ENCODE measurements around the gene UVRAG.

- TF ChIP-seq, protein P1, sequence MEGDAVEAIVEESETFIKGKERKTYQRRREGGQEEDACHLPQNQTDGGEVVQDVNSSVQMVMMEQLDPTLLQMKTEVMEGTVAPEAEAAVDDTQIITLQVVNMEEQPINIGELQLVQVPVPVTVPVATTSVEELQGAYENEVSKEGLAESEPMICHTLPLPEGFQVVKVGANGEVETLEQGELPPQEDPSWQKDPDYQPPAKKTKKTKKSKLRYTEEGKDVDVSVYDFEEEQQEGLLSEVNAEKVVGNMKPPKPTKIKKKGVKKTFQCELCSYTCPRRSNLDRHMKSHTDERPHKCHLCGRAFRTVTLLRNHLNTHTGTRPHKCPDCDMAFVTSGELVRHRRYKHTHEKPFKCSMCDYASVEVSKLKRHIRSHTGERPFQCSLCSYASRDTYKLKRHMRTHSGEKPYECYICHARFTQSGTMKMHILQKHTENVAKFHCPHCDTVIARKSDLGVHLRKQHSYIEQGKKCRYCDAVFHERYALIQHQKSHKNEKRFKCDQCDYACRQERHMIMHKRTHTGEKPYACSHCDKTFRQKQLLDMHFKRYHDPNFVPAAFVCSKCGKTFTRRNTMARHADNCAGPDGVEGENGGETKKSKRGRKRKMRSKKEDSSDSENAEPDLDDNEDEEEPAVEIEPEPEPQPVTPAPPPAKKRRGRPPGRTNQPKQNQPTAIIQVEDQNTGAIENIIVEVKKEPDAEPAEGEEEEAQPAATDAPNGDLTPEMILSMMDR (IDR thresholded peaks at IDR 0.05) = no peak
- TF ChIP-seq EZH2 (IDR thresholded peaks at IDR 0.05) = no peak
- no peak for TF ChIP-seq EZH2phosphoT487 (IDR thresholded peaks at IDR 0.05)
Observed at GRCh38 chr11:75826461-75827230, 11.6 kb downstream of the UVRAG start.

Measured in neural progenitor cell (in vitro differentiated cells).